AG09319 (cell line): ENCODE results near the gene RPLP2.

Experiments used
- DNase-seq: peaks from one replicate; pipeline ENCODE4 v3.0.0-alpha.2; 2010; ENCODE audit warnings: low read depth; ENCODE audit errors: extremely low read depth
- TF ChIP-seq, protein P1 (sequence below): IDR thresholded peaks from 2 replicates; pipeline ENCODE4 v1.5.1; 2011; ENCODE audit warnings: low read depth, mild to moderate bottlenecking, inconsistent platforms, low read length, moderate library complexity

Gene RPLP2

DNA sequence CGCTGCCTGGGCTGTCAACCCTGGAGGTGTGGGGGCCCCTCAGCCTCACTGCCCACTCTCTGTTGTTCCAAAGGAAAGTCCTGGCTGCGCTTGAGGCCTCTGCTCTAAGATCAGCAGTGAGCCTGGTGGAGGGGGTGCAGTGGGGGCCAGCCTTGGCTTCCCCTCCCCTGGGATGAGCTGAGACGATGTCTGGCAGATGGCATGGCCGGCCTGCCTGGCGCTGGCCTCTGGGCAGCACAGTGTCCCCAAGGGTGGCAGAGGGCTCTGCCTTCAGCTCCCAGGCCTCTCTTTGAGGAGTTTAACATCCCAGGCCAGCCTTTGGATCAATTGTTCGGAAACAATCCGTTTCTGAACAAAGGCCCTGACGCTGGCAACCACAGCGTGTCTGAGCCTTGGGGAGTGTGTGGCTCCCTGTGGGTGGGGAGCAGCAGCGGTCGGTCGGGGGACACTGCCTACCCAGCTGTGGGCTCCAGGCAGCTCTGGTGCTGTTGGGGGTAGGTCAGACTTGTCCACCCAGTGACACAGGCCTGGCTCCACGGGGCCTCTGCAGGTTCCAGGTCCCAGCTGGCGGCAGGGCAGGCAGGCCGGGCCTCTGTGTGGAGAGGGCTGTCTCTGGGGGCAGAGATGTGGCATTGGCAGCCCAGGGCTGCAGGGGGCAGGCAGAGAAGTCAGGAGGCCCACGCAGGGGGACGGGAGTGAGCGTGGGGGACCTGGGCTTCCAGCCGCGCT is 45.0 kb downstream of the RPLP2 start:
- DNase-seq, result no peak
- TF ChIP-seq, protein P1, sequence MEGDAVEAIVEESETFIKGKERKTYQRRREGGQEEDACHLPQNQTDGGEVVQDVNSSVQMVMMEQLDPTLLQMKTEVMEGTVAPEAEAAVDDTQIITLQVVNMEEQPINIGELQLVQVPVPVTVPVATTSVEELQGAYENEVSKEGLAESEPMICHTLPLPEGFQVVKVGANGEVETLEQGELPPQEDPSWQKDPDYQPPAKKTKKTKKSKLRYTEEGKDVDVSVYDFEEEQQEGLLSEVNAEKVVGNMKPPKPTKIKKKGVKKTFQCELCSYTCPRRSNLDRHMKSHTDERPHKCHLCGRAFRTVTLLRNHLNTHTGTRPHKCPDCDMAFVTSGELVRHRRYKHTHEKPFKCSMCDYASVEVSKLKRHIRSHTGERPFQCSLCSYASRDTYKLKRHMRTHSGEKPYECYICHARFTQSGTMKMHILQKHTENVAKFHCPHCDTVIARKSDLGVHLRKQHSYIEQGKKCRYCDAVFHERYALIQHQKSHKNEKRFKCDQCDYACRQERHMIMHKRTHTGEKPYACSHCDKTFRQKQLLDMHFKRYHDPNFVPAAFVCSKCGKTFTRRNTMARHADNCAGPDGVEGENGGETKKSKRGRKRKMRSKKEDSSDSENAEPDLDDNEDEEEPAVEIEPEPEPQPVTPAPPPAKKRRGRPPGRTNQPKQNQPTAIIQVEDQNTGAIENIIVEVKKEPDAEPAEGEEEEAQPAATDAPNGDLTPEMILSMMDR, result no peak

DNA sequence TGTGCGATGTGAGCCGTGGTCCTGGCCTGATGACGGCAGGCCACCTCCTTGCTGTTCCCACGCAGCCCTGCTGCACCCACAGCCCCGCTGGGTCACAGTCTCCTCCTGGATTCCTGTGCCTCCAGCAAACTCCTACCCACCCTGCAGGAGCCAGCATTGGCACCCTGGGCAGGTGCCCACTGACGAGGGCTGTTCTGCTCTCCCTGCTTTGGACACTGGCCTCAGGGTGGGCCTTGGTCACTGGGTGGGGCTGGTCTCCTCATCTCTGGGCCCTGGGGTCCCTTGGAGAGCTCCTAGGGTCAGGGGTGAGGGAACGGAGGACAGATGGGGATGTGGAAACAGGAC is 45.5 kb downstream of the RPLP2 start:
- DNase-seq, result no peak
- TF ChIP-seq, protein P1, result no peak

DNA sequence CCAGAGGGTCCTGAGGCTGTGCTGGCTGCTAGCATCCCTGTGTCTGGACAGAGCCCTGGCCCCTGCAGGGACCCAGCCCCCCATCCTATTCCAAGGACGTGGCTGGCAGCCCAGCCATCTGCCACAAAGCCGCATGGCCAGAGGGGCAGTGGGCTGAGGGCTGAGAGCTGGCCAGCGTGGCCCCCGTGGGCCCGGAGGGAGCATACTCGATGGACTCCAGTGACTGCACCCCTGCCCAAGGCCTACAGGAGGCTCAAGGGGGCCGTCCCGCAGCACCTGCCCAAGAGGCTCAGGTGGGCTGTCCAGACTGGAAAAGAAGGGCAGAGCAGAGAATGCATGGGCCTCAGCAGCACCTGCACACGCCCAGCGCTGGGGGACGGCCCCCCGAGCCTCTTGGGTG is 46.0 kb downstream of the RPLP2 start:
- no peak for DNase-seq
- TF ChIP-seq, protein P1, result no peak

DNA sequence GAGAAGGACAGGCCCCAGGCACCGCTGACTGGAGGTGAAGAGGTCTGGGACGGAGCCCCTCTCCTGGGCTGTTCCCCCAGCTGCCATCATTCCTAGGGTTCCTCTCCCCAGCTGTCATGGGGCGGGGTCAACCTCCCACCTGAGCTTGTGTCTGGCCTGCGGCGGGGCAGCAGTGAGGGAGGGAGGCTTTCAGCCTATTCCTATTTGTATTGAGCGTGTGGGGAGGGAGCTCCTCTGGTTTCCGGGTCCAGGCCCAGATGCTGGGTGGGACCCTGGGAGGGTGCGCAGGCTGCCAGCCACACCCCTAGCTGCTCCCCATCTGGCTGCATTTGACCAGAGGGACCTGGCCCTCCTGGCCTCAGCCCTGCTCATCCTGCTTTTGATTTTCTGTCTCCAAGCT is 46.6 kb downstream of the RPLP2 start:
- TF ChIP-seq, protein P1, result no peak
- no peak for DNase-seq

DNA sequence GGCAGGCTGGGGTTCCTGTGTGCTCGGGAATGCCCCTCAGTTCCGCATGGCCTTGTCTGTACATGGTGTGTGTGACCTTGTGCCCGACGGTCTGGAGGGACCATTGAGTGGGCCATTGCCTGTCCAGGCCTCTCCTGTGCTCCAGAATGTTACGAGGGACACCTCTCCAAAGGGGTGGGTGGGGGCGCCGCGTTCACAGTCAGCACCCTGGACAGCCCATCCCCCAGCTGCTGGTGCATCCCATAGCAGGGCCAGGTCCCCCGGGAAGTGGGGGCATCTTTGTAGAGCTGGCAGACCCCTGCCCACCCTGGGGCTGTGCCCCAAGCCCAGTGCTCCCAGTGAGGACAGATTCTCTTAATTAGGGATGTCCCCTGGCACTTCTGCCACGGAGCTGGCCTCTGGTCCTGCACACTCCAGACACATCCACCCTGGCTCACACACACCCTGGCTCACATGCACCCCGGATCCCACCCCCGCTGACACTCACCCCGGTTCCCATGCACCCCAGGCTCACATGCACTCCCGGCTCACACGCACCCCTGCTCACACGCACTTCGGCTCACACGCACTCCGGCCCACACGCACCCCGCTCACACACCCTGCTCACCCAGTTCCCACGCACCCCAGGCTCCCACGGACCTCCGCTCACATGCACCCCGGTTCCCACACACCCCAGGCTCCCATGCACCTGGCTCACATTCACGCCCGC is 48.4 kb downstream of the RPLP2 start:
- DNase-seq, result no peak

DNA sequence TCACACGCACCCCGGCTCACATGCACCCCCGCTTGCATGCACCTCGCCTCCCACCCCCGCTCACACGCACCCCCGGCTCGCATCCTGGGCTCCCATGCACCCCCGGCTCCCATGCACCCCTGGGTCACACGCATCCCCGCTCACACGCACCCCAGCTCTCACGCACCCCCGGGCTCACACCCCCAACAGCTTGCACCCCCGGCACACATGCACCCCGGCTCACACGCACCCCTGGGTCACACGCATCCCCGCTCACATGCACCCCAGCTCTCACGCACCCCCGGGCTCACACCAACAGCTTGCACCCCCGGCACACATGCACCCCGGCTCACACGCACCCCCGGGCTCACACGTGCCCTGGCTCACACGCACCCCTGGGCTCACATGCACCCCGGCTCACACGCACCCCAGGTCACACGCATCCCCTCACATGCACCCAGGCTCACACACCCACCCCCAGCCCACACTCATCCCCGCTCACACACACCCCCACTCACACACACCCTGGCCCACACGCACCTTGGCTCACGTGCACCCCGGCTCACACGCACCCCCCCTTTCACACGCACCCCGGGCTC is 49.1 kb downstream of the RPLP2 start:
- no peak for DNase-seq
- TF ChIP-seq, protein P1, result no peak

More for the DNA sequence above, 48.4 kb downstream of the RPLP2 start:
- TF ChIP-seq, protein P1, result no peak
